ENCODE data around the gene SLC37A3.

SLC37A3 gene

DNA sequence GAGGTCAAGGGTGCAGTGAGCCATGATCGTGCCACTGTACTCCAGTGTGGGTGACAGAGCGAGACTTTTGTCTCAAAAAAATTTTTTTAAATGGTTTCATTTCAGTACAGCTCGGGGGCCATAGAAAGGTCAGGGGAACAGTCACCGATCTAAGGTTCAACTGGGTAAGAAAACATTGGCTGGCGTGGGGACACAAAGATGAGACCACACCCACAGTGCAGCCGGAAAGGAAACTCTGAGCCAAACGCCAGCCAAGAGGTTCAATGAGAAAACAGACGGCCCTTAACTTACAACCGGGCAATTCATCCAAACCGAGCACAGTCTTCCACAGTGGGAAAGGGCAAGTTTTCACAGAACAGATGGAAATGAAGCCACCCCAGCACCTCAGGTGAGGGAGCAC is 65.1 kb downstream of the SLC37A3 start:
- TF ChIP-seq, protein P1, sequence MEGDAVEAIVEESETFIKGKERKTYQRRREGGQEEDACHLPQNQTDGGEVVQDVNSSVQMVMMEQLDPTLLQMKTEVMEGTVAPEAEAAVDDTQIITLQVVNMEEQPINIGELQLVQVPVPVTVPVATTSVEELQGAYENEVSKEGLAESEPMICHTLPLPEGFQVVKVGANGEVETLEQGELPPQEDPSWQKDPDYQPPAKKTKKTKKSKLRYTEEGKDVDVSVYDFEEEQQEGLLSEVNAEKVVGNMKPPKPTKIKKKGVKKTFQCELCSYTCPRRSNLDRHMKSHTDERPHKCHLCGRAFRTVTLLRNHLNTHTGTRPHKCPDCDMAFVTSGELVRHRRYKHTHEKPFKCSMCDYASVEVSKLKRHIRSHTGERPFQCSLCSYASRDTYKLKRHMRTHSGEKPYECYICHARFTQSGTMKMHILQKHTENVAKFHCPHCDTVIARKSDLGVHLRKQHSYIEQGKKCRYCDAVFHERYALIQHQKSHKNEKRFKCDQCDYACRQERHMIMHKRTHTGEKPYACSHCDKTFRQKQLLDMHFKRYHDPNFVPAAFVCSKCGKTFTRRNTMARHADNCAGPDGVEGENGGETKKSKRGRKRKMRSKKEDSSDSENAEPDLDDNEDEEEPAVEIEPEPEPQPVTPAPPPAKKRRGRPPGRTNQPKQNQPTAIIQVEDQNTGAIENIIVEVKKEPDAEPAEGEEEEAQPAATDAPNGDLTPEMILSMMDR (IDR thresholded peaks at IDR 0.05; ENCODE audit: low read length, missing control alignments), result no peak
- DNase-seq (ENCODE audit: low read depth), result no peak
- no peak overlapping the region for H3K4me3 ChIP-seq (replicated peaks; ENCODE audit: low read depth, low read length)

DNA sequence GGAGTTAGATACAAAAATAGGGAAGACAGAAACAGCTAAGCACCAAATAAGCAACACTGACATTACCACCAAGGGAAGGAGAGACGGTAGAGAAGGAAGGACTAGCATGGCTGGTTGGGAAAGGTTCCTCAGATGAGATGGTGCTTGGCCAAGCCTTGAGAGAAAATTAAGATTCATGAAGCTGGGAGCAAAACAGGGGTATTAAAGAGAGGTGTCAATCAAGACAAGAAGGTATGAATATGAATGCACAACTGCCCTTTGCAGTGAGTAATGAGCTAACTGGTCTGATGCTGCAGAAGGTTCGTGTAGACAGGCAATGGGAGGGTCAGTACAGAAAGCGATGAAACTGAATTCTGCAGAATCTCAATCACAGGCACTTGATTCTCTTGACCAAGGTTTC is 67.7 kb downstream of the SLC37A3 start:
- no peak for DNase-seq (ENCODE audit: low read depth)
- H3K4me3 ChIP-seq (replicated peaks; ENCODE audit: low read depth, low read length), result no peak overlapping the region
- TF ChIP-seq, protein P1 (IDR thresholded peaks at IDR 0.05; ENCODE audit: low read length, missing control alignments), result no peak

DNA sequence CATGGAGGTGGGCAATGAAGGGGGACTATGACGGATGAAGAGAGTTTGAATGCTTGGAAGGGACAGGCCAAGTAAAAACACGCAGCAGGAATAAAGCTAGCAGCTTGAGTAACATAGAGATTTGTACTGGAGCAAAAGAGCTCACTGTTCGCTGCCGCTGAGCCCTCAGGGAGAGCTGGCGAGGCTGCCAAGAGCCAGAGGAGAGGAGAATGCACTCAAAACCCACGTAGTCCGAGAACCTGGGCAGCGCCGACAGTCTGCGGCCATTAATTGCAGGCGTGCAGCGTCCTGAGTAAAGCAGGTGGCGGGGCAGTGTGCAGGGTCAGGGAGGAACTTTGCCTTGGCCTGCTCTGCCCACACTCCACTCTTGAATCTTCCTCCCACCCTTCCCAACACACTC is 68.2 kb downstream of the SLC37A3 start:
- no peak for DNase-seq (ENCODE audit: low read depth)
- H3K4me3 ChIP-seq (replicated peaks; ENCODE audit: low read depth, low read length), result no peak overlapping the region
- TF ChIP-seq, protein P1 (IDR thresholded peaks at IDR 0.05; ENCODE audit: low read length, missing control alignments), result no peak

GRCh38 chr7:140327261-140327661 is 71.1 kb downstream of the SLC37A3 start:
- DNase-seq (ENCODE audit: low read depth), result no peak

GRCh38 chr7:140326116-140326928 is 72.0 kb downstream of the SLC37A3 start:
- TF ChIP-seq, protein P1 (IDR thresholded peaks at IDR 0.05; ENCODE audit: low read length, missing control alignments), result peak; percentile 82
- DNase-seq (ENCODE audit: low read depth), result peak; percentile 75
- no peak overlapping the region for H3K4me3 ChIP-seq (replicated peaks; ENCODE audit: low read depth, low read length)

More at GRCh38 chr7:140327261-140327661, 71.1 kb downstream of the SLC37A3 start:
- TF ChIP-seq, protein P1 (IDR thresholded peaks at IDR 0.05; ENCODE audit: low read length, missing control alignments), result no peak
- H3K4me3 ChIP-seq (replicated peaks; ENCODE audit: low read depth, low read length), result no peak overlapping the region

GRCh38 chr7:140325600-140325999 is 72.7 kb downstream of the SLC37A3 start:
- TF ChIP-seq, protein P1 (IDR thresholded peaks at IDR 0.05; ENCODE audit: low read length, missing control alignments), result no peak
- no peak overlapping the region for H3K4me3 ChIP-seq (replicated peaks; ENCODE audit: low read depth, low read length)
- no peak for DNase-seq (ENCODE audit: low read depth)

DNA sequence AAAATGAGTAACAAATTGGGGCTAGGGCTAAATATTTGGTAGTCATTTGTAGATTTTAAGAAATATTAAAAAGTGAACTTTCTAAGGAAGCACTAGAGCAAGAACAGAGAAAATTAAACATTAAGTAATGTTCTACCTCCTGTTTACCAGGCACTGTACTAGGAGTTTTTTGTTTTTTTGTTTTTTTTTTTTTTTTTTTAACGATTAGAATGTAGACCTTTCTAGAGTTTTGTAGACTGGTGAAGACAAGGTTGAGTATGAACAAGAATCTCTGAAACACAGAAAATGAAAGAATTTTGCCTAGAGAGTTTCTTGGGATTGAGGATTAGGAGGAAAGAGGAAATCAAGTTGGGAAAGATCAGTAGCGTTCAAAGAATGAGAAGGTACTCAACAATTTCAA is 73.6 kb downstream of the SLC37A3 start:
- no peak overlapping the region for H3K4me3 ChIP-seq (replicated peaks; ENCODE audit: low read depth, low read length)
- no peak for DNase-seq (ENCODE audit: low read depth)
- TF ChIP-seq, protein P1 (IDR thresholded peaks at IDR 0.05; ENCODE audit: low read length, missing control alignments), result no peak
